Caco-2 (cell line): ENCODE results near the gene GFRA1. TPM values are rescaled to one million over a fixed set of nuclear protein-coding genes. Genes with fewer than 3 reads are reported as not detected.

Experiments used
- BruUV-seq: library from RNA; stranded (reverse); fragments of 400-500 nt; replicated peaks from 2 replicates; lab custom pipeline; 2021; lab: Mats Ljungman, UMichigan
- CTCF ChIA-PET: fragments of 300-600 bp; sonication (Branson Sonifier 250); formaldehyde crosslinking; loops from one replicate; lab custom pipeline; 2022; ENCODE audit warnings: antibody characterized with exemption; lab: Charles Lee
- POLR2A ChIA-PET: fragments of 300-600 bp; sonication (Branson Sonifier 250); formaldehyde crosslinking; loops from one replicate; lab custom pipeline; 2022; ENCODE audit warnings: antibody characterized with exemption; lab: Charles Lee
- DNase-seq, 2 experiments: peaks; one replicate each; pipeline versions ENCODE4 v3.0.0 to v3.0.0-alpha.2; 2020 to 2022
- H3K27me3 ChIP-seq: replicated peaks from 2 replicates; pipeline ENCODE4 v1.6.0; 2011; ENCODE audit warnings: low read length; ENCODE audit not compliant: control insufficient read depth, insufficient read depth
- H3K36me3 ChIP-seq: 2 replicates; pipeline ENCODE4 v1.5.1; 2011; ENCODE audit warnings: low read length; ENCODE audit not compliant: control insufficient read depth, insufficient read depth
- H3K4me1 ChIP-seq: fragments of 250-450 bp; sonication (Bioruptor Pico); 2 replicates; pipeline ENCODE4 v1.5.1; 2020; ENCODE audit warnings: mild to moderate bottlenecking
- H3K4me3 ChIP-seq: 2 replicates; pipeline ENCODE4 v1.5.1; 2011; ENCODE audit warnings: low read depth, mild to moderate bottlenecking, control low read depth, low read length
- H3K9me3 ChIP-seq: fragments of 250-450 bp; sonication (Bioruptor Pico); 2 replicates; pipeline ENCODE4 v1.5.1; 2020; ENCODE audit warnings: mild to moderate bottlenecking, moderate library complexity
- H3K27ac Mint-ChIP-seq: one replicate; pipeline ENCODE4 v1.8.0; 2022; ENCODE audit warnings: mixed read lengths; ENCODE audit not compliant: unreplicated experiment
- H3K27me3 Mint-ChIP-seq: one replicate; pipeline ENCODE4 v1.8.0; 2022; ENCODE audit warnings: mixed read lengths; ENCODE audit not compliant: insufficient read depth, unreplicated experiment
- H3K36me3 Mint-ChIP-seq: one replicate; pipeline ENCODE4 v1.8.0; 2022; ENCODE audit warnings: mild to moderate bottlenecking, mixed read lengths; ENCODE audit not compliant: insufficient read depth, unreplicated experiment
- H3K4me1 Mint-ChIP-seq: one replicate; pipeline ENCODE4 v1.8.0; 2022; ENCODE audit warnings: low read depth, mixed read lengths; ENCODE audit not compliant: unreplicated experiment
- H3K4me3 Mint-ChIP-seq: one replicate; pipeline ENCODE4 v1.8.0; 2022; ENCODE audit warnings: mild to moderate bottlenecking, moderate library complexity, mixed read lengths; ENCODE audit not compliant: unreplicated experiment
- H3K9me3 Mint-ChIP-seq: one replicate; pipeline ENCODE4 v1.8.0; 2022; ENCODE audit warnings: mixed read lengths; ENCODE audit not compliant: unreplicated experiment
- CTCF ChIP-seq, 2 experiments: fragments of 200-600 bp in 1 of 2; IDR thresholded peaks; 1 replicate in 1 of 2; 2 replicates in 1 of 2; pipeline versions ENCODE4 v1.5.1 to v1.8.0; 2011 to 2022; ENCODE audit warnings: antibody characterized with exemption in 1 of 2, control low read depth in 1 of 2, inconsistent platforms in 1 of 2, low read depth in 1 of 2, low read length in 1 of 2, mild to moderate bottlenecking in 1 of 2, moderate library complexity in 1 of 2; ENCODE audit not compliant: insufficient read depth in 1 of 2, severe bottlenecking in 1 of 2, unreplicated experiment in 1 of 2
- intact Hi-C: fragments of 100-400 bp; cut with micrococcal nuclease; formaldehyde crosslinking; loops from one replicate; pipeline ENCODE4 v1.10.0; 2022; ENCODE audit not compliant: unreplicated experiment
- total RNA-seq: library from RNA; stranded (reverse); gene quantifications from 2 replicates; pipeline ENCODE4 v1.2.3, GENCODE V29; 2022

GFRA1 gene
- total RNA-seq, 1 experiment from 2014 or later: not detected

DNA sequence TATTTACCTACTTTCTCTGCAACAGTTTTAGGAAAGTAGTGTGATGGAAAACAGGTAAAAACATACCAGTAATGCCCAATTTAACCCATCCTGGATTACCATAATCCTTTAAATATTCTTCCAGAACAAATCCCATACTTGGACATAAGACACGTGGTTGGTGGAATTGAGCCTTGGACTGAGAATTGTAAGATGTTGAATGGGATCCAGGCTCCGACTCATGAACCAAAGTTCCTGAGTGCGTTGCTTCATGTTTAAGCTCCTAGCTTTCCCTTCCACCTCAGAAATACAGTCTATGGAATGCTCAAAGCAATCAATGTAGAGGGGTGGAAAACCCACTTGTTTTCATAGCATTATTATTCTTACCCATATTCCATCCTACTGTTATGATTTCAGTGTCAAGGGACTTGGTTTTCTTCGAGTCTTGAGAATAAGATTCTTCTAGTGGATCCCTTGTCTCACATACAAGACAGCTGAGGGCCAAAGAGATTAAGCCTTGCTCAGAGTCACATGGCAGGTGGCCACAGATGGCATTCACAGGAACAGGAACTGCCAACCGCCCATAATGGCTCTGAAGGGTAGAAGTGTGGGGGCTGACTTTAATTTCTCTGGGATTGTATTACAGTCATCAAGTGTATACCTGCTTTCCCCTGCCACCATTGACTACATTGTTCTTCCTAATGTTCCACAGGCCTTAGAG is 171.2 kb downstream of the GFRA1 start:
- Histone ChIP-seq H3K36me3 (no peaks in the 10 kb centered on the region), H3K4me3 (no peak overlapping the region), H3K27me3 (no peaks in the 10 kb centered on the region), H3K9me3 (no peaks in the 10 kb centered on the region), H3K4me1 (peaks cover 15% of the 10 kb centered on the region)
- Mint-ChIP-seq H3K9me3 (no peaks in the 10 kb centered on the region), H3K27ac (no peak overlapping the region), H3K4me3 (no peak overlapping the region), H3K36me3 (no peaks in the 10 kb centered on the region), H3K27me3 (no peaks in the 10 kb centered on the region), H3K4me1 (peaks cover 13% of the 10 kb centered on the region)
- no TSS peak for BruUV-seq
- ChIA-PET POLR2A (no interaction called here), CTCF (no interaction called here)
- no peak for TF ChIP-seq CTCF (IDR thresholded peaks at IDR 0.05; ENCODE audit: insufficient read depth in 1 of 2, low read depth in 1 of 2, low read length in 1 of 2, severe bottlenecking in 1 of 2, unreplicated experiment in 1 of 2)
- no peak for DNase-seq
- intact Hi-C loops: no loop called here

DNA sequence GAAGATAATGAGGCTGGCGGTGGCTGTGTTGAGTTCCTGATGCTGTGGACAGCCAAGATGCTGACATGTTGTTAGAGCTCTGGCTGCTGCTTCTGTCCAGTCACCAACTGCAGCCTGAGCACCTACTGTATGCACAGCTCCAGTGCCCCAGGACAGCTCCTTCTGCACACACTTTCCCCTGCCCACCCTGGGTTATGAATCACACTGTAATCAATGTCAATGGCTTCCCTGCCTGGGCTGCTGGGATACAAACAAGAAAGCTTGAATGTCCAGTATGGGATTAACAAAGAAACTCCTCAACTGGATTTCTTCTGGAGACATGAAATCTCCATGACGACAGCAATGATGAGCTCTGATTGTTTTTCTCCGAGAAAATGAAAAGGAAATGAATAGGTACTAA is 172.0 kb downstream of the GFRA1 start:
- POLR2A ChIA-PET: no interaction called here
- H3K27me3 Mint-ChIP-seq: no peaks in the 10 kb centered on the region
- no peaks in the 10 kb centered on the region for H3K27me3 ChIP-seq
- H3K36me3 Mint-ChIP-seq: no peaks in the 10 kb centered on the region
- H3K4me3 ChIP-seq: no peak overlapping the region
- no peak overlapping the region for H3K4me3 Mint-ChIP-seq
- H3K36me3 ChIP-seq: no peaks in the 10 kb centered on the region
- no peaks in the 10 kb centered on the region for H3K9me3 ChIP-seq
- peaks cover 14% of the 10 kb centered on the region for H3K4me1 ChIP-seq
- intact Hi-C loops: no loop called here
- H3K9me3 Mint-ChIP-seq: no peaks in the 10 kb centered on the region
- CTCF ChIA-PET: no interaction called here
- TF ChIP-seq CTCF (IDR thresholded peaks at IDR 0.05; ENCODE audit: insufficient read depth in 1 of 2, low read depth in 1 of 2, low read length in 1 of 2, severe bottlenecking in 1 of 2, unreplicated experiment in 1 of 2): no peak
- peaks cover 13% of the 10 kb centered on the region for H3K4me1 Mint-ChIP-seq
- H3K27ac Mint-ChIP-seq: no peak overlapping the region
- no TSS peak for BruUV-seq
- no peak for DNase-seq

- H3K9me3 Mint-ChIP-seq: no peaks in the 10 kb centered on the region
- Histone ChIP-seq H3K27me3 (no peaks in the 10 kb centered on the region), H3K4me1 (no peaks in the 10 kb centered on the region), H3K36me3 (no peaks in the 10 kb centered on the region), H3K9me3 (no peaks in the 10 kb centered on the region), H3K4me3 (no peak overlapping the region)
- no peak for DNase-seq
- intact Hi-C loops: no loop called here
- no peak for TF ChIP-seq CTCF (IDR thresholded peaks at IDR 0.05; ENCODE audit: insufficient read depth in 1 of 2, low read depth in 1 of 2, low read length in 1 of 2, severe bottlenecking in 1 of 2, unreplicated experiment in 1 of 2)
- CTCF ChIA-PET: no interaction called here
- POLR2A ChIA-PET: no interaction called here
- H3K27me3 Mint-ChIP-seq: no peaks in the 10 kb centered on the region
- H3K27ac Mint-ChIP-seq: no peak overlapping the region
- H3K4me1 Mint-ChIP-seq: no peaks in the 10 kb centered on the region
- H3K36me3 Mint-ChIP-seq: no peaks in the 10 kb centered on the region
- no TSS peak for BruUV-seq
- no peak overlapping the region for H3K4me3 Mint-ChIP-seq
These were observed 174.0 kb downstream of the GFRA1 start for GRCh38 chr10:116099023-116099420.
